ENCODE measurements around the gene FBLN7.

Gene FBLN7

GRCh38 chr2:112140899-112141625, 2.9 kb downstream of the FBLN7 start:
- DNase-seq (ENCODE audit: low read depth), result no peak

GRCh38 chr2:112141626-112142007, 3.4 kb downstream of the FBLN7 start:
- no peak for DNase-seq (ENCODE audit: low read depth)

GRCh38 chr2:112142525-112143078, 4.4 kb downstream of the FBLN7 start:
- DNase-seq (ENCODE audit: low read depth), result no peak

- no peak for DNase-seq (ENCODE audit: low read depth)
Measured at GRCh38 chr2:112143150-112143549, 5.0 kb downstream of the FBLN7 start.

- DNase-seq (ENCODE audit: low read depth), result no peak
Measured at GRCh38 chr2:112144966-112145365, 6.8 kb downstream of the FBLN7 start.

GRCh38 chr2:112147382-112148168, 9.4 kb downstream of the FBLN7 start:
- DNase-seq (ENCODE audit: low read depth), result no peak

GRCh38 chr2:112148477-112148876, 10.3 kb downstream of the FBLN7 start:
- DNase-seq (ENCODE audit: low read depth), result no peak

- no peak for DNase-seq (ENCODE audit: low read depth)
Measured at GRCh38 chr2:112149194-112149593, 11.0 kb downstream of the FBLN7 start.

- DNase-seq (ENCODE audit: low read depth), result no peak
Measured at GRCh38 chr2:112149866-112150435, 11.8 kb downstream of the FBLN7 start.

GRCh38 chr2:112150447-112150846, 12.3 kb downstream of the FBLN7 start:
- no peak for DNase-seq (ENCODE audit: low read depth)

GRCh38 chr2:112150851-112151250, 12.7 kb downstream of the FBLN7 start:
- DNase-seq (ENCODE audit: low read depth), result no peak

GRCh38 chr2:112151271-112151670, 13.1 kb downstream of the FBLN7 start:
- DNase-seq (ENCODE audit: low read depth), result no peak

- DNase-seq (ENCODE audit: low read depth), result no peak
Measured at GRCh38 chr2:112151701-112152440, 13.7 kb downstream of the FBLN7 start.

GRCh38 chr2:112152476-112153178, 14.4 kb downstream of the FBLN7 start:
- no peak for DNase-seq (ENCODE audit: low read depth)

- no peak for DNase-seq (ENCODE audit: low read depth)
Measured at GRCh38 chr2:112153179-112153490, 14.9 kb downstream of the FBLN7 start.

GRCh38 chr2:112153501-112153900, 15.3 kb downstream of the FBLN7 start:
- DNase-seq (ENCODE audit: low read depth), result no peak

GRCh38 chr2:112154246-112155117, 16.3 kb downstream of the FBLN7 start:
- no peak for DNase-seq (ENCODE audit: low read depth)

- no peak for DNase-seq (ENCODE audit: low read depth)
Measured at GRCh38 chr2:112155331-112156151, 17.4 kb downstream of the FBLN7 start.

- peak; percentile 18 for DNase-seq (ENCODE audit: low read depth)
Measured at GRCh38 chr2:112156152-112156986, 18.2 kb downstream of the FBLN7 start.

All from stimulated activated CD8-positive, alpha-beta memory T cell treated with anti-CD3 and anti-CD28 coated beads, Interleukin-4, amount 100 ng/mL, for 24 hours (primary cell).